Bronchial epithelial cell (primary cell): Measurements from ENCODE around the gene APOA5. TPM values are rescaled to one million over a fixed set of nuclear protein-coding genes. Genes with fewer than 3 reads are reported as not detected.

Source experiments
- DNase-seq: peaks from one replicate; pipeline ENCODE4 v3.0.0-alpha.2; 2010; ENCODE audit warnings: low read depth
- FAIRE-seq: peaks from 2 replicates; lab custom pipeline; 2011; peaks lifted over from hg19 to GRCh38; lab: Jason Lieb, UNC
- H3K27me3 ChIP-seq: 2 replicates; pipeline ENCODE4 v1.5.1; 2011; ENCODE audit warnings: low read length; ENCODE audit not compliant: control insufficient read depth, insufficient read depth
- H3K36me3 ChIP-seq: 2 replicates; pipeline ENCODE4 v1.5.1; 2011; ENCODE audit warnings: low read length; ENCODE audit not compliant: control insufficient read depth, insufficient read depth
- H3K4me3 ChIP-seq: 2 replicates; pipeline ENCODE4 v1.5.1; 2011; ENCODE audit warnings: mild to moderate bottlenecking, low read depth, low read length, control low read depth
- total RNA-seq: library from RNA; depleted of rRNA; stranded (reverse); fragments of >200 nt; gene quantifications from 2 replicates; pipeline ENCODE4 v1.2.1, GENCODE V29; 2014
- TF ChIP-seq, protein P1 (sequence below): IDR thresholded peaks from 2 replicates; pipeline ENCODE4 v1.5.1; 2011; ENCODE audit warnings: mild to moderate bottlenecking, moderate library complexity, low read length, control low read depth, inconsistent platforms; ENCODE audit not compliant: insufficient read depth, severe bottlenecking

Gene APOA5
- total RNA-seq, 1 donor from 2014 or later = not detected

DNA sequence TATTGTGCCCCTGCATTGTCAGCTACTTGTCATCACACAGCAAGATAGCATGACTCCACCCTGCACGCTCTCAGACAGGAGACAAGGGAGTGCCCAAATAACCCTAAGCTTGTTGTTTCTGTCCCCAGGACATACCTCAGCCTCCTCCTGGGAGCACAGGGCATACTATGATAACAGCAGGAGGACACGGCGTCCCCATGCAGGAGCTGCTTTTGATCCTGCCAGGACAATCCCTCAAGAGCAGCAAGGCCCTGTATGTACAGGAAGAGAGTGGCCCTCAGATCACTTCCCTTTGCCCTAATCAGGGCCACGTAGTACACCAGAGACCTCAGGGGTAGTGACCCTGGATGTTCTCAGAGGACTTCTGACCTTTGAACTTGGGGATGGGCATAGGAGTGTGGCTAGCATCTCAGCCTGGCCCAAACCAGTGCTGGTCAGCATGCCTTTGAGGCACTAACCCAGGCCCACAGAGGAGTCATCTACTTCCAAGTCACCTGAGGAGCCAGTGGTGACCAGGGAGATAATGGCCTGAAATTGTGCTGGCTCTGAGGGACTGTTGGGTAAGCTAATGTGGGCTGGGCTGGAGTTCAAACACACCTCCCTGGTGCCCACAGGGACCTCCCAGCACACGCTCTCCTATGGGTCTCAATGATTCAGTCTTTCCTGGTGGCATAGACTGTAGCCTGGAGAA is 22.2 kb upstream of the APOA5 start:
- TF ChIP-seq, protein P1, sequence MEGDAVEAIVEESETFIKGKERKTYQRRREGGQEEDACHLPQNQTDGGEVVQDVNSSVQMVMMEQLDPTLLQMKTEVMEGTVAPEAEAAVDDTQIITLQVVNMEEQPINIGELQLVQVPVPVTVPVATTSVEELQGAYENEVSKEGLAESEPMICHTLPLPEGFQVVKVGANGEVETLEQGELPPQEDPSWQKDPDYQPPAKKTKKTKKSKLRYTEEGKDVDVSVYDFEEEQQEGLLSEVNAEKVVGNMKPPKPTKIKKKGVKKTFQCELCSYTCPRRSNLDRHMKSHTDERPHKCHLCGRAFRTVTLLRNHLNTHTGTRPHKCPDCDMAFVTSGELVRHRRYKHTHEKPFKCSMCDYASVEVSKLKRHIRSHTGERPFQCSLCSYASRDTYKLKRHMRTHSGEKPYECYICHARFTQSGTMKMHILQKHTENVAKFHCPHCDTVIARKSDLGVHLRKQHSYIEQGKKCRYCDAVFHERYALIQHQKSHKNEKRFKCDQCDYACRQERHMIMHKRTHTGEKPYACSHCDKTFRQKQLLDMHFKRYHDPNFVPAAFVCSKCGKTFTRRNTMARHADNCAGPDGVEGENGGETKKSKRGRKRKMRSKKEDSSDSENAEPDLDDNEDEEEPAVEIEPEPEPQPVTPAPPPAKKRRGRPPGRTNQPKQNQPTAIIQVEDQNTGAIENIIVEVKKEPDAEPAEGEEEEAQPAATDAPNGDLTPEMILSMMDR = no peak
- FAIRE-seq = no peak
- DNase-seq = no peak
- no peaks in the 10 kb centered on the region for H3K36me3 ChIP-seq
- H3K4me3 ChIP-seq = no peak overlapping the region
- no peaks in the 10 kb centered on the region for H3K27me3 ChIP-seq

DNA sequence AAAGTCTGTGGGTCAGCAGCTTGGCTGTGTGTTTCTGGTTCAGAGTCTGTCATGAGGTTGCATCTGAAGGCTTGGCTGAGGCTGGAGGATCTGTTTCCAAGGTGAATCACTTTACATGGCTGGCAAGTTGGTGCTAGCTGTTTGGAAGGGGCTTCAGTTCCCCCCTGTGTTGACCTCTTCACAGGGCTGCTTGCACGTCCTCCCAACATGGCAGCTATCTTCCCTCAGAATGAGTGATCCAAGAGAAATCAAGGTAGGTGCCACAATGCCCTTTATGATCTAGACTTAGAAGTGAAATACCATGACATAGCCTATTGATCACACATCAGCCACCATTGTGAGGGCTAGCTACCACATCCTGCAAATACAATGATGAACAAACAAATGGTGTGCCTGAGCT is 21.5 kb upstream of the APOA5 start:
- H3K4me3 ChIP-seq = no peak overlapping the region
- no peak for DNase-seq
- TF ChIP-seq, protein P1 = no peak
- FAIRE-seq = peak; percentile 86
- no peaks in the 10 kb centered on the region for H3K36me3 ChIP-seq
- no peaks in the 10 kb centered on the region for H3K27me3 ChIP-seq

DNA sequence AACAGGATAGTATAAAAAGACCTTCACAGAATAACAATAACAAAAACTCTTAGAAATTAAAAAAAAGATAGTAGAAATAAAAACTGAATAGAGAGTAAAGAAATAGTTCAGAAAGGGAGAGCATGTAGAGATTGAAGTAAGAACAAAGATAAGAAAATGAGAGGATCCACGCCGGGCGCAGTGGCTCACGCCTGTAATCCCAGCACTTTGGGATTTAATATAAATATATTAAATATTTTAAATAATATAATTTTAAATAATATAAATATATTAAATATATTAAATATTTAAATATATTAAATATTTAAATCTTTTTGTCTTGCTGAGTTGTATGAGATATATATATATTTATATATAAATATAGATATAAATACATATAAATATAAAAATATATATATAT is 20.4 kb upstream of the APOA5 start:
- TF ChIP-seq, protein P1 = no peak
- Histone ChIP-seq H3K27me3 (no peaks in the 10 kb centered on the region), H3K4me3 (no peak overlapping the region), H3K36me3 (no peaks in the 10 kb centered on the region)
- DNase-seq = no peak
- FAIRE-seq = no peak

DNA sequence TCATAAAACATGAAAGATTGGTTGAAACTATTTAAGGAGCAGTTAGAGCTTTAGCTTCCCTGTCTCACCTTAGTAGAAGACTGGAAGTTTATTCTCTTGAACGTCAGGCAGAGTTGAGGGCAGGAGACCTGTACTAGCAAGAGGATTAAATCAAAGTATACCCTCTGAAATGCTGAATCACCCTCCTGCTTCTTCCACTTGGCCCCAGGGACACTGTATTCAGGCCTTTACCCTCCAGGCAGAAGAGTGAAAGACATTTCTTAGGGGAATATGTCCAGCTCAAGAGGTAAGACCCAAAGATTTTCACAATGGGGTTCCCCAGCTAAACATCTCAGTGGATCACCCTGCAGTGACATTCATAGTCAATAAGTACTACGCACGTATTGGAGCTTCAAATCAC is 19.5 kb upstream of the APOA5 start:
- no peaks in the 10 kb centered on the region for H3K27me3 ChIP-seq
- no peaks in the 10 kb centered on the region for H3K36me3 ChIP-seq
- TF ChIP-seq, protein P1 = no peak
- H3K4me3 ChIP-seq = no peak overlapping the region
- FAIRE-seq (no peak), DNase-seq (no peak)

DNA sequence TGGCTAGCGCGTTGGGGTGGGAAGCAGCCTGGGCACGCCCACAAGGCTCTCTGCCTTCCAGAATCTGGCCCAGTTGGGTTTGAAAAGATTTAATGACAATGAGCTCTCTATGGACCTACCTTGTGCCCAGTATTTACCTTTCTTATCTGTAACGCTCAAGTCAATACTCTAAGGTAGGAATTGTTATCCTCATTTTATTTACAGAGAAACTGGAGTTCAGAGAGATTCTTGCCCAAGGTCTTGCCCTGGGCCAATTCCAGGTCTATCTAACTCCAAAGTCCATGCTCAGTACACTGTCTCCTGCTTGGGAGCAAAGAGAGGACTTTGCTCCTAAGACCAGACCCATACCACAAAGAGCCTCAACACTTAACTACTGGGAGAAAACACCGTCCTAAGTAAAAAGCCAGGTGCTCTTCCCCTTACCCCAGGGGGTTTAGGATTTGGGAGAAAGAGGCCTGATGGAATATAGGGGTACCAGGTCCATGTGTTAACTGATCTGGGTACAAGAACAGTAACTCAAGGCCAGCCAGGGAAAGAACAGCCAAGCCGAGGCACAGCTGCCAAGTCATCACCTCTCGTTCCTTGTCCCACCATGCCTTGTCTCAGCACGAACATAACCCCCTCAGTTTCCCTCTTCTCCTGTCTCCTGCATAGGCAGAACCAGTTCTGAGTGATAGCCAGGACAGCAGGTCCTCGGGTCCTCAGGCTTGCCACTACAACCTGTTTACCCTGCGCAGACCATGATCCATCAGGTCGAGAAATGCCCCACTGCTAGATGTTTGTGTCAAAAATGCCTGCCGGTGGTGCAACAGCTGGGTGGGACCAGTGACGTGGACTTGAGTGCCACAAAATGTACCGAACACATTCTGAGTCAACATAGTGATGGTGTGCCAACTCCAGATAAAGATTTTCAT is 16.8 kb upstream of the APOA5 start:
- no peak for FAIRE-seq
- no peaks in the 10 kb centered on the region for H3K27me3 ChIP-seq
- no peaks in the 10 kb centered on the region for H3K36me3 ChIP-seq
- H3K4me3 ChIP-seq = no peak overlapping the region
- TF ChIP-seq, protein P1 = no peak
- peak; percentile 88 for DNase-seq
